ENCODE results near the gene CLTCL1. TPM values are rescaled to one million over a fixed set of nuclear protein-coding genes. Genes with fewer than 3 reads are reported as not detected.

The CLTCL1 gene
- total RNA-seq, 4 donors from 2014 or later = 111 to 311 (median 215) TPM

DNA sequence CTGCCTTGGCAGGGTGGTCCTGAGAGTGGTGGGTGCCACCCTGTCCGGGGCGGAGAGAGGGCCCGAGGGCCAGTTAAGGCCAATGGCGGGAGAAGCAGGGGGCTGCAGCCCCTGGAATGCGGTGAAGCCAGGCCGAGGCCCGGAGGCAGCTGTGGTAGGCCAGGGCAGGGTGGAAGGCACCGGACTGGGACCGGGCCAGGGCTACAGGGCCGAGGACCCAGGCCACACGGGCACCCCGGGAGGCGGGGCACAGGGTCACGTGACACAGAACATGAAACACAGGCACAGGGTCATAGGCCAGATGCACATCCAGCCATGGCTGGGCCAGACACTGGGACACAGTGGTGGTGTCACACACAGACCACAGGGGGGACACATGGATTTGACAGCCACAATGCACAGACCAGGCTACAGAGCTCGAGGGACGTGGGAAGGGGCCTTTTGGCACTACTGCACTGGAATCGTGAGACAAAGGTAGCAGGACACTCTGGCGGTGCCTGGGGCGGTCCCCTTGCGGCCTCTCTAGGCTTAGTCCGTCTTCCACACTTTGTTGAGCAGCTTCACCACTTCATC lies 115.8 kb downstream of the CLTCL1 start:
- in situ Hi-C loops (cut with MboI; ENCODE audit: low sequenced_read_pairs in 4 of 4) = loop anchor here in 1 of 4 donors (25.0 kb wide), 1 partner anchor 287 kb away; no protein-coding TSS in a partner anchor
- Histone ChIP-seq H3K9me3 (no peaks in the 10 kb centered on the region), H3K27ac (peak overlapping the region; percentile 92 to 97 (median 93)), H3K36me3 (peaks cover 0 to 16% of the 10 kb centered on the region in 2 donors), H3K27me3 (no peaks in the 10 kb centered on the region), H3K4me3 (no peak overlapping the region), H3K4me1 (peaks cover 39 to 49% of the 10 kb centered on the region in 2 donors)
- TF ChIP-seq, protein P1, sequence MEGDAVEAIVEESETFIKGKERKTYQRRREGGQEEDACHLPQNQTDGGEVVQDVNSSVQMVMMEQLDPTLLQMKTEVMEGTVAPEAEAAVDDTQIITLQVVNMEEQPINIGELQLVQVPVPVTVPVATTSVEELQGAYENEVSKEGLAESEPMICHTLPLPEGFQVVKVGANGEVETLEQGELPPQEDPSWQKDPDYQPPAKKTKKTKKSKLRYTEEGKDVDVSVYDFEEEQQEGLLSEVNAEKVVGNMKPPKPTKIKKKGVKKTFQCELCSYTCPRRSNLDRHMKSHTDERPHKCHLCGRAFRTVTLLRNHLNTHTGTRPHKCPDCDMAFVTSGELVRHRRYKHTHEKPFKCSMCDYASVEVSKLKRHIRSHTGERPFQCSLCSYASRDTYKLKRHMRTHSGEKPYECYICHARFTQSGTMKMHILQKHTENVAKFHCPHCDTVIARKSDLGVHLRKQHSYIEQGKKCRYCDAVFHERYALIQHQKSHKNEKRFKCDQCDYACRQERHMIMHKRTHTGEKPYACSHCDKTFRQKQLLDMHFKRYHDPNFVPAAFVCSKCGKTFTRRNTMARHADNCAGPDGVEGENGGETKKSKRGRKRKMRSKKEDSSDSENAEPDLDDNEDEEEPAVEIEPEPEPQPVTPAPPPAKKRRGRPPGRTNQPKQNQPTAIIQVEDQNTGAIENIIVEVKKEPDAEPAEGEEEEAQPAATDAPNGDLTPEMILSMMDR (IDR thresholded peaks at IDR 0.05 in 4 of 5, conservative IDR thresholded peaks at IDR 0.05 in 1 of 5) = no peak
- TF ChIP-seq POLR2A (IDR thresholded peaks at IDR 0.05) = no peak
- peak in 1 of 2 donors; percentile 31 for DNase-seq
- intact Hi-C loops (cut with DNase I; ENCODE audit: low total_unique reads) = loop anchor here (5.0 kb wide), 1 partner anchor 257 kb away; the partner anchor contains the start of genes HIRA and MRPL40
- ATAC-seq = no peak

DNA sequence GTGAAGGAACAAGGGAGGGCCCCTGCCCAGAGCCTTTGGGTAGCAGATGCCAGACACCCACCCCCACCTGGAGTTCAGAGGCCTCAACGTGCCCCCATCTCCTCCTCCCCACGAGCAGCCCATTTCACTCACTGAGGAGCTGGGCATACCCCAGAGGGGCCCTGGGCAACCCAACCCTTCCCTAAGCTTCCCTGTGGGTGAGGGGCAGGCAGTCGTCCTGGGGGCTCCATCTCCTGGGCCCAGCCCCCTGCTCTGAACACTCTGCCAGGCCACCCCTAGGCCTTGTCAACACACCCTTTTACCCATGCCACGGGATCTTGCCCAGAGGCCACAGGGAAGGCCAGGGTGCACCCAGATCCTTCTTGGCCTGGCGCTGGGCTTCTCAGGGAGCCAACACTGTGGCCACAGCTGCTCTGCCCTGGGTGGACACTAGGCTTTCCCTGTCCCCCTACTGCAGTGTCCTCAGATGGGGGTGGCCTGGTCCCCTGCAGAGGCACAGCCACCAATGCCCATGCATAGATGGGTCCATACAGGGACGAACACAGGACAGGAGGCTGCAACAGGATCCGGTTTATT lies 116.4 kb downstream of the CLTCL1 start:
- ATAC-seq = no peak
- no peak for DNase-seq
- Histone ChIP-seq H3K27ac (peak overlapping the region; percentile 92 to 97 (median 93)), H3K4me3 (no peak overlapping the region), H3K27me3 (no peaks in the 10 kb centered on the region), H3K9me3 (no peaks in the 10 kb centered on the region), H3K36me3 (peaks cover 0 to 10% of the 10 kb centered on the region in 2 donors), H3K4me1 (peaks cover 43 to 55% of the 10 kb centered on the region in 2 donors)
- TF ChIP-seq, protein P1 (IDR thresholded peaks at IDR 0.05 in 4 of 5, conservative IDR thresholded peaks at IDR 0.05 in 1 of 5) = no peak
- TF ChIP-seq POLR2A (IDR thresholded peaks at IDR 0.05) = no peak
- intact Hi-C loops (cut with DNase I; ENCODE audit: low total_unique reads) (loop anchor here (5.0 kb wide), 1 partner anchor 257 kb away; the partner anchor contains the start of genes HIRA and MRPL40), in situ Hi-C loops (cut with MboI; ENCODE audit: low sequenced_read_pairs in 4 of 4) (loop anchor here in 1 of 4 donors (25.0 kb wide), 1 partner anchor 287 kb away; no protein-coding TSS in a partner anchor)

DNA sequence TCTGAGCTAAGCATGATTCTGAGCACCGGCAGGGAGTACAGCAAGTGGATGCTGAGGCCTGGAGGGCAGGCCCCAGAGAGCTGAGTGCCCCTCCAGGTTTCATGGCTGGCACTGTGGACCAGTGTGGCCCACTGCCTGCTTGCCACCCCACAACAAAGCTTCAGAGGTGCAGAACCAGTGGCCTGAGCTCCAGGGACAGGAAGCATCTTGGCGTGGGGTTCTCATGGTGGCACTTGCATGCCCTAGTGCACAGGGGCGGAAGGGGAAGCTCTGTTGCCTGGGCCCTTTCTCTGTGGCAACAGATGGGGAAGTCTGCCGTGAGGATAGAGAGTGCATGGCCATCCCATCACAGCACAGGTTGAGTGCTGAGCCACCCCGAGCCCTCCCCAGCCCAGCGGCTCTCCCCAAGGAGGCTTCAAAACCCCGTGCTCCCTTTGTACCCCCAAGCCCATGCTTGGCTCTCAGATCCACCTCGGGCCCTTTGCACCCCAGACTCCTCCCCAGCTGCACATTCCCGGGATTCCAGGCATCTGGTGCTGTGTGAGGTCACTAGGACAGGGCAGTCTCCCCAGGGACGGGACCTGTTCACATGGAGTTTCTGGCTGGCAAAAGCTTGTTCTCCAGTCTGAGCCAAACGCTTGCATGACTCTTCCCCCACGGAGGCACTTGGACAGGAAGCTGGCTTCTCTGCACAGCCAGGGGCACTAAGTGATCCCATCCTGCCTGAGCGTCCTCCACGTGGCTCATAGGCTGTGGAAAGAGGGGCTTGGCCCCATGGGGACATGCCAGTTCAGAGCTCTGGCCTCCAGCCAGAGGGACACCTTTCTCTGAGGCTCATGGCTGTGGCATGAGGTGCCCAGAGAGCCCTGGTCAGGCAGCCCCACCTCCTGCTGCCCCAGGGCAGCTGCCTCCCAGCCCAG lies 117.2 kb downstream of the CLTCL1 start:
- intact Hi-C loops (cut with DNase I; ENCODE audit: low total_unique reads) = loop anchor here (5.0 kb wide), 1 partner anchor 258 kb away; the partner anchor contains the start of genes HIRA and MRPL40

More for the DNA sequence above, 117.2 kb downstream of the CLTCL1 start:
- no peaks in the 10 kb centered on the region for H3K9me3 ChIP-seq
- no peak for ATAC-seq
- in situ Hi-C loops (cut with MboI; ENCODE audit: low sequenced_read_pairs in 4 of 4) = loop anchor here in 1 of 4 donors (25.0 kb wide), 1 partner anchor 288 kb away; no protein-coding TSS in a partner anchor
- peak overlapping the region; percentile 92 to 97 (median 93) for H3K27ac ChIP-seq
- peaks cover 0 to 9% of the 10 kb centered on the region in 2 donors for H3K36me3 ChIP-seq
- no peak overlapping the region for H3K4me3 ChIP-seq
- DNase-seq = peak in 1 of 2 donors; percentile 81
- no peak for TF ChIP-seq POLR2A (IDR thresholded peaks at IDR 0.05)
- TF ChIP-seq, protein P1 (IDR thresholded peaks at IDR 0.05 in 4 of 5, conservative IDR thresholded peaks at IDR 0.05 in 1 of 5) = no peak
- H3K27me3 ChIP-seq = peaks cover 0 to 3% (median 3%) of the 10 kb centered on the region in 3 donors
- peaks cover 46 to 63% of the 10 kb centered on the region in 2 donors for H3K4me1 ChIP-seq

All from gastrocnemius medialis (tissue), 4 donors.